ENCODE data around the gene RWDD1.

DNA sequence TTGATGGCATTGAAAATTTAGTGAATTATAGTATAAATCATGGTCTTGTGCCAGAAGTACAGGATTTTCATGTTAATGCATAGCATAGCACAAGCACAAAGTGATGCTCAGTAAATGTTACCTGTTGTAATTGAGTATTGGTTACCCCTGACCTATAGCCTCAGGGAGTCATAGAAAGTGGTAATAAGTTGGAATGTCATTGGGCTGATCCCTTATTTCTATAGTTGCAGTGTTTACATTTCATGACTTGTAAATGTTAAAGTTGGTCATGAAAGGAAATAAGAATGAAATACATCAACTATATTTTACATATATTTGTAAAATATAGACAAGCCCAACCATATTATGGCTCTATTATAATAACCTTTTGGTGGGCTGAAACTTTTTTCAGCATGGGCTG is 7.0 kb downstream of the RWDD1 start:
- TF ChIP-seq, protein P1, sequence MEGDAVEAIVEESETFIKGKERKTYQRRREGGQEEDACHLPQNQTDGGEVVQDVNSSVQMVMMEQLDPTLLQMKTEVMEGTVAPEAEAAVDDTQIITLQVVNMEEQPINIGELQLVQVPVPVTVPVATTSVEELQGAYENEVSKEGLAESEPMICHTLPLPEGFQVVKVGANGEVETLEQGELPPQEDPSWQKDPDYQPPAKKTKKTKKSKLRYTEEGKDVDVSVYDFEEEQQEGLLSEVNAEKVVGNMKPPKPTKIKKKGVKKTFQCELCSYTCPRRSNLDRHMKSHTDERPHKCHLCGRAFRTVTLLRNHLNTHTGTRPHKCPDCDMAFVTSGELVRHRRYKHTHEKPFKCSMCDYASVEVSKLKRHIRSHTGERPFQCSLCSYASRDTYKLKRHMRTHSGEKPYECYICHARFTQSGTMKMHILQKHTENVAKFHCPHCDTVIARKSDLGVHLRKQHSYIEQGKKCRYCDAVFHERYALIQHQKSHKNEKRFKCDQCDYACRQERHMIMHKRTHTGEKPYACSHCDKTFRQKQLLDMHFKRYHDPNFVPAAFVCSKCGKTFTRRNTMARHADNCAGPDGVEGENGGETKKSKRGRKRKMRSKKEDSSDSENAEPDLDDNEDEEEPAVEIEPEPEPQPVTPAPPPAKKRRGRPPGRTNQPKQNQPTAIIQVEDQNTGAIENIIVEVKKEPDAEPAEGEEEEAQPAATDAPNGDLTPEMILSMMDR (conservative IDR thresholded peaks at IDR 0.05; ENCODE audit: low read length), result no peak
- TF ChIP-seq EZH2phosphoT487 (IDR thresholded peaks at IDR 0.05; ENCODE audit: borderline replicate concordance, low read depth, low read length), result no peak

All from OCI-LY7 (cell line).